GM18511 (cell line): ENCODE results near the gene ZDHHC11.
"Not testable (repeated sequence)": the region's sequence is repeated elsewhere in the genome, so short reads cannot be mapped to it uniquely, and the experiment has no call there.

Experiments
- ATAC-seq: cut with Tn5 transposase; IDR thresholded peaks from one replicate; pipeline ENCODE4 v1.9.1; 2021; ENCODE audit warnings: mild to moderate bottlenecking, moderate library complexity; ENCODE audit not compliant: unreplicated experiment

Gene ZDHHC11

DNA sequence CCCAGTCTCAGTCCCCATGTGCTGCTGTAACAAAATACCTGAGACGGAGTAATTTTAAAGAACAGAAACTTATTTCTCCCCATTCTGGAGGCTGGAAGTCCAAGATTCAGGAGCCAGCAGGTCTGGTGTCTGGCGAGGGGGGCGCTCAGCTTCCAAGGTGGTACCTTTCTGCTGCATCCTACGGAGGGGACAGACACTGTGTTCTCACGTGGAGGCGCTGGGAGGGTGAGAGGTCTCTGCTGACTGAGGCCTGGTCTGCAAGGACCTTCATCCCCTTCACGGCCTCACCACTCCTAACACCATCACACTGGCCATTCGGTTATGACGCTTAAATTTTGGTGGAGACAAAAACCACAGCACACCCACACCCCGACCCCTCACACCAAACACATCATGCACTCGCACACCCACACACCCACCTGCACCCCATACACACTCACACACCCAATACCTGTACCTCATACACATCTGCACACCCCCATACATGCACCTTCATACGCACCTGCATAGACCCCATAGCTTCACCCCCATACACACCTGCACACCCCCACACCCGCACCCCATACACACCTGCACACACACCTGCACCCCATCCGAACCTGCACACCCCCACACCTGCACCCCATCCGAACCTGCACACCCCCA is 9.8 kb upstream of the ZDHHC11 start:
- ATAC-seq: no peak

DNA sequence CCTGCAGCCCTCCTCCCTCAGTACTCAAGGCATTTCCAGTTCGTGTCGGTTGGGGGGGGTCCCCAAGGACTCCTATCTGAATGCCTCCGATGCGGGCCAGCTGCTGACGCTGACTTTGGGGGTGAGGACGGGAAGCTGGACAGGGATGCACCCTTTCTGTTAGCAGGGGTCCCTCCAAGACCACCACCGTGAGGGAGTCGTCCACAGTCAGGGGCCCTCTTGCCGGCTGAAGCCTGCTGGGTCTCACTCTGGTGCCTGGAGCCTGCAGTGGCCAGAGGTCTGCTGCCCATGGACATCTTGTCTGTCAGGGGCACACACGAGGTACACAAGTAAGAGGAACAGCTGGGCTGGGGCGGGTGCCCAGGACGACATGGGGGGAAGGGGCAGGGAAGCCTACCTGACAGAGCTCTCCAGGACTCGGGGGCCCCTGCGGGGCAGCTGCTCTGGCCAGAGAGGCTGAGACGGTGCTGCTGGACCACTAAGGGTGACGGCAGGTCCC is 9.1 kb upstream of the ZDHHC11 start:
- ATAC-seq: no peak

DNA sequence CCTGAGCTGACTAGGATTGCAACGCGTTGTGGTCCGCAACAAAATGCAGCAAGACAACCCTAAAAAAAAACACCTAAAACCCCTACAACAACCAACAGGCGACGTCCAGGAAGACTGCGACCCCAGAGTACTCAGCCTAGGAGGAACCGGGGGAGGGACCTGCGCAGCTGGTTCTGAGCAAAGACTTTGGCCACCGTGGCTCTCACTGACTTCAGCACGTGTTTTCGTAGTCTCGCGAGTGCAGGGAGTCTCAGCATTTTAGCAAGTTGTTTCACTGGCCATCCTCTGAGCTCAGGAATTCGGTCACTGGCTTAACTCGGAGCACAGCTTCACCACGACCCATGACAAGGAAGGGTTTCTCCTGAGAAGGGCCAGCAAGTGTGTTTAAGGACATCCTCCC is 8.6 kb upstream of the ZDHHC11 start:
- no peak for ATAC-seq

DNA sequence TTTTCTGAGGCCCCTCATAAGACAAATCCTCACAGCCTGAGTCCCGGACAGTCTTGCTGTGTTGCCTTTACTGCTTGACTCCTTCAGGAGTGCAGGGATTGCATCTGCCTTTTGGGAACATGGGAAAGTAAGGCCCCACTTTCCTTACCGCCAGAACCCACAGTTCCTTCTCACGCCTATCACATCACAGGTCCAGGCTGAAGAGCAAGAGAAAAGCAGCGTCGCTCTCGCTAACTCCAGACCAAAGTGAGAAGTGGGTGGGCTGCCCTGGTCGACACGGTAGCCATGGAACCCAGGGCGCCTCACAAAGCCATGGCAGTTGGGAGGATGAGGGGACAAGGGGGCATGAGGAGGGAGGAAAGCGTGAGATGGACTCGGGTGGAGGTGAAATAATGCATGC is 7.9 kb upstream of the ZDHHC11 start:
- no peak for ATAC-seq

DNA sequence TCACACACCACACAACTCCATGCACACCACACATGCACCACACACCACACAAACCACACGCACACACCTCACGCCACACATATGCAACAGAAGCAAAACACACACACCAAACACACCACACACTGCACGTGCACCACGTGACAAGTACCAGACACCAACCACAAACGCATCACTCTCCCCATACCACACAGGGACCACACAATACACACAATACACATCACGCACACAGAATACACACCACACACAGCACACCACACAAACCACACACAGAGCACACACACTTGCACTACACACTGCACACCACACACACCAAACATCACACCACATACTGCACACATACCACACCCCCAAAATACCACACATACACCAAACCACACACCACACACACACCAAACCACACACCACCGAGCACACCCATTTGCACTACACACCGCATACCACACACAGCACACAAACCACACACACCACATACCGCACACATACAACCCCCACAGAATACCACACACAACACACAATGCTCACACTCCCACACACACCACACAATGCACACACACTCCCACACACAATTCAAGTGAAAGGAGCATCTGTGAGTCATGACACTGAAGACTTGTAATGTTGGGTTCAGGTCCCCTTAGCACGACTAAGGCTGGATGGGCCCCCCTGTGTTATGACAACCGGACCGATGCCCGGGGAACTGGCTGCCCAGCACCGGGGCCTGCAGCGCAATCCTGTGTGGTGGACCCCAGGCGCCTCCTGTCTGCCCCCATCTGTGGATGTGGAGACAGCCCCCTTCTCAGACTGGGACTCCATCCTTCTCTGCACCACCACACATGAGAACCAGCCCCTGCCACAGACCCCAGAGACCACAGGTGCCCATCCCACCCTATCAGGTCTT is 6.0 kb upstream of the ZDHHC11 start:
- no peak for ATAC-seq

DNA sequence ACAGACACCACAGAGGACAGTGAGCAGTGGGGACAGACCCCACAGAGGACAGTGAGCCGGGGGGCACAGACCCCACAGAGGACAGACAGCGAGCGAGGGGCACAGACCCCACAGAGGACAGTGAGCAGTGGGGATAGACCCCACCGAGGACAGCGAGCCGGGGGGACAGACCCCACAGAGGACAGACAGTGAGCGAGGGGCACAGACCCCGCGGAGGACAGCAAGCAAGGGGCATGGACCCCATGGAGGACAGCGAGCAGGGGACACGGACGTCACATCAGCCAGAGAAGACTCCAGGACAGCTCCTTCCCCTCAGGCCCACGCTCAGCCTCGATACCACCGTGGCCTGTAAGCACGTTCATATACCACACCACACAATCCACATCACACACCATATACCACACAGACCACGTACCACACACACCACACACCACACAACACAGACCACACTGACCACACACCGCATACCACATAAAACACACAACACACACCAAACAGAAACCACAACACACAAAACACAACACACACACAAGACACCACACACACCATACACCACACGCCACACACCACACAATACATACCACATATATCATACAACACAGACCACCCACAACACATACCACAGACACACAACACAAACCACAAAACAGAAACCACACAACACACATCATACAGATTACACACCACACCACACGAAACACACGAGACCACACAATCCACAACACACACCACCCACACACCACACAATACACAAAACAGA is 5.2 kb upstream of the ZDHHC11 start:
- no peak for ATAC-seq

DNA sequence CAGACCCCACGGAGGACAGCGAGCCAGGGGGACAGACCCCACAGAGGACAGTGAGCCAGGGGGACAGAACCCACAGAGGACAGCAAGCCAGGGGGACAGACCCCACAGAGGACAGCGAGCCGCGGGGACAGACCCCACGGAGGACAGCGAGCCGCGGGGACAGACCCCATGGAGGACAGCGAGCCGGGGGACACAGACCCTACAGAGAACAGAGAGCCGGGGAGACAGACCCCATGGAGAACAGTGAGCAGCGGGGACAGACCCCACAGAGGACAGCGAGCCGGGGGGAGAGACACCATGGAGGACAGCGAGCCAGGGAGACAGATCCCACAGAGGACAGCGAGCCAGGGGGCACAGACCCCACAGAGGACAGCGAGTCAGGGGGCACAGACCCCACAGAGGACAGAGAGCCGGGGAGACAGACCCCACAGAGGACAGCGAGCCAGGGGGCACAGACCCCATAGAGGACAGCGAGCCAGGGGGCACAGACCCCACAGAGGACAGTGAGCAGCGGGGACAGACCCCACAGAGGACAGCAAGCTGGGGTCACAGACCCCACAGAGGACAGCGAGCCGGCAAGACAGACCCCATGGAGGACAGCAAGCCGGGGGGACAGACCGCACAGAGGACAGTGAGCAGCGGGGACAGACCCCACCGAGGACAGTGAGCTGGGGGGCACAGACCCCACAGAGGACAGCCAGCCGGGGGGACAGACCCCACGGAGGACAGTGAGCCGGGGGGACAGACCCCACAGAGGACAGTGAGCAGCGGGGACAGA is 4.4 kb upstream of the ZDHHC11 start:
- no peak for ATAC-seq

DNA sequence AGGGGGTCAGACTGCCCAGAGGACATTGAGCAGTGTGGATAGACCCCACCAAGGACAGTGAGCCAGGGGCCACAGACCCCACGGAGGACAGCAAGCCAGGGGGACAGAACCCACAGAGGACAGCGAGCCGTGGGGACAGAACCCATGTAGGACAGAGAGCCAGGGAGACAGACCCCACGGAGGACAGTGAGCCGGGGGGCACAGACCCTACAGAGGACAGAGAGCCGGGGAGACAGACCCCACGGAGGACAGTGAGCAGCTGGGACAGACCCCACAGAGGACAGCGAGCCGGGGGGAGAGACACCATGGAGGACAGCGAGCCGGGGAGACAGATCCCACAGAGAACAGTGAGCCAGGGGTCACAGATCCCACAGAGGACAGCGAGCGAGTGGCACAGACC is 3.4 kb upstream of the ZDHHC11 start:
- ATAC-seq: no peak

DNA sequence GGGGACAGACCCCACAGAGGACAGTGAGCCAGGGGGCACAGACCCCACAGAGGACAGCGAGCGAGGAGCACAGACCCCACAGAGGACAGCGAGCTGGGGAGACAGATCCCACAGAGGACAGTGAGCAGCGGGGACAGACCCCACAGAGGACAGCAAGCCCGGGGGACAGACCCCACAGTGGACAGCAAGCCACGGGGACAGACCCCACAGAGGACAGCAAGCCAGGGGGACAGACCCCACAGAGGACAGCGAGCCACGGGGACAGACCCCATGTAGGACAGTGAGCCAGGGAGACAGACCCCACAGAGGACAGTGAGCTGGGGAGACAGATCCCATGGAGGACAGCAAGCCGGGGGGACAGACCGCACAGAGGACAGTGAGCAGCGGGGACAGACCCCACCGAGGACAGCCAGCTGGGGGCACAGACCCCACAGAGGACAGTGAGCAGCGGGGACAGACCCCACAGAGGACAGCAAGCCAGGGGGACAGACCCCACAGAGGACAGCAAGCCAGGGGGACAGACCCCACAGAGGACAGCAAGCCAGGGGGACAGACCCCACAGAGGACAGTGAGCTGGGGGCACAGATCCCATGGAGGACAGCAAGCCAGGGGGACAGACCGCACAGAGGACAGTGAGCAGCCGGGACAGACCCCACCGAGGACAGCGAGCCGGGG is 2.8 kb upstream of the ZDHHC11 start:
- not testable (repeated sequence) for ATAC-seq

DNA sequence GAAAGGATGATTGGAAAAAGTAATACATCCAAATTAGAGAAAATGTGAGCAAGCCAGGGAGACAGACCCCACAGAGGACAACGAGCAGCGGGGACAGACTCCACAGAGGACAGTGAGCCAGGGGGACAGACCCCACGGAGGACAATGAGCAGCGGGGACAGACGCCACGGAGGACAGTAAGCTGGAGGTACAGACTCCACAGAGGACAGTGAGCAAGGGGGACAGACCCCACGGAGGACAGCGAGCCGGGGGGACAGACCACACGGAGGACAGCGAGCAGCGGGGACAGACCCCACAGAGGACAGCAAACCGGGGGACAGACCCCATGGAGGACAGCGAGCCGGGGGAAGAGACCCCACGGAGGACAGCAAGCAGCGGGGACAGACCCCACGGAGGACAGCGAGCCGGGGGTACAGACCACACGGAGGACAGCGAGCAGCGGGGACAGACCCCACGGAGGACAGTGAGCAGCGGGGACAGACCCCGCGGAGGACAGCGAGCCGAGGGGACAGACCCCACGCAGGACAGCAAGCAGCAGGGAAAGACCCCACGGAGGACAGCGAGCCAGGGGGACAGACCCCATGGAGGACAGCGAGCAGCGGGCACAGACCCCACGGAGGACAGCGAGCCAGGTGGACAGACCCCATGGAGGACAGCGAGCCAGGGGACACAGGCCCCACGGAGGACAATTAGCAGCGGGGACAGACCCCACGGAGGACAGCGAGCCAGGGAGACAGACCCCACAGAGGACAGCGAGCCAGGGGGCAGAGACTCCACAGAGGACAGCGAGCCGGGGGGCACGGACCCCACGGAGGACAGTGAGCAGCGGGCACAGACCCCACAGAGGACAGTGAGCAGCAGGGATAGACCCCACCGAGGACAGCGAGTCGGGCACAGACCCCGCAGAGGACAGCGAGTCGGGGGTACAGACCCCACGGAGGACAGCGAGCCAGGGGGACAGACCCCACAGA is 1.9 kb upstream of the ZDHHC11 start:
- no peak for ATAC-seq

DNA sequence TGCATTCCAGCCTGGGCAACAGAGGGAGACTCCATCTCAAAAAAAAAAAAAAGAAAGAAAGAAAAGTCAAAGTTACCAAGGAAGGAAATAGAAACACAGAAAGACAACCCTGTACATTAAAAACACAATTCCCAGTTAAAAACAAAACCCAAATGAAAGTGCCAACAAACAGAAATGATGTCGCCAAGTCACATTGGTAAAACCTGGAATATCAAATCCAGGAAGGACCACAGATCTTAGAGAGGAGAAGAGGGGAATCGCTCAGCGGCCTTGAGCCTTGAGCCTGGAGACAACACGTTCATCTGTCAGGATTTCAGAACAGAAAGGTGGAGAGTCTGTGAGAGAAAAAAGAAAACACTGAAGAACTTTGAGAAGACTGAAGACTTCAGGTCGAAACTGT is 1.2 kb upstream of the ZDHHC11 start:
- no peak for ATAC-seq

DNA sequence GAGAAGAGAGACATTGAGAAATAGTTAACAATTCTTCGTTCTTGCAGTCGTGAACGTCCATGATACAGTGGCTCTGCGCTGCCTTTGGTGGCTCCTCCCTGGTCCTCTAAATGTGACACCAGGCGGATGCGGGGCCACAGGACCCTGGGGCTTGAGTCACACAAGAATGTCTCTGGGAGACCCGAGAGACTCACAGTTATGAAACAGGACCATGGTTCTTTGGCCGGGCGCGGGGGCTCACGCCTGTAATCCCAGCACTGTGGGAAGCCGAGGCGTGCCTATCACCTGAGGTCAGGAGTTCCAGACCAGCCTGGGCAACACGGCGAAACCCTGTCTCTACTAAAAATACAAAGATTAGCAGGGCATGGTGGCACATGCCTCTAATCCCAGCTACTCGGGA is 767 bp upstream of the ZDHHC11 start:
- no peak for ATAC-seq

DNA sequence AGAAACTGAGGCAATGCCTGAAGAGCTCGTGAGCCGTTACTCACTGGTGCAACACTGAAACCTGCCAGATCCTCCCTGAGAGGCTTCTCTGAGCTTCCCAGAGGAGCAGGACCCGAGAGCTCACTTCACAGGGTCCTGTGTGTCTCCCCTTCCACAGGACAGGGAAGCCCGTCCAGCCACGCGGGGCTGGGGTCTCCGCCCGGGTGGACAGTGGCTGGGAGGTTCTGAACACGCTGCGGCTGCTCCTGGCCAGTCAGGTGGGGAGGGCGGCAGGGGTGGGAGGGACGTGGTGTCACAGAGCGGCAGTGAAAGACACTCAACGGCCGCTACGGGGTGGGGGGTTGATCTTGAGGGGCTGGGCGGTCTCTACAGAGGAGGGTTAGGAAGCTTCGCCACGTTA is 290 bp upstream of the ZDHHC11 start:
- no peak for ATAC-seq

DNA sequence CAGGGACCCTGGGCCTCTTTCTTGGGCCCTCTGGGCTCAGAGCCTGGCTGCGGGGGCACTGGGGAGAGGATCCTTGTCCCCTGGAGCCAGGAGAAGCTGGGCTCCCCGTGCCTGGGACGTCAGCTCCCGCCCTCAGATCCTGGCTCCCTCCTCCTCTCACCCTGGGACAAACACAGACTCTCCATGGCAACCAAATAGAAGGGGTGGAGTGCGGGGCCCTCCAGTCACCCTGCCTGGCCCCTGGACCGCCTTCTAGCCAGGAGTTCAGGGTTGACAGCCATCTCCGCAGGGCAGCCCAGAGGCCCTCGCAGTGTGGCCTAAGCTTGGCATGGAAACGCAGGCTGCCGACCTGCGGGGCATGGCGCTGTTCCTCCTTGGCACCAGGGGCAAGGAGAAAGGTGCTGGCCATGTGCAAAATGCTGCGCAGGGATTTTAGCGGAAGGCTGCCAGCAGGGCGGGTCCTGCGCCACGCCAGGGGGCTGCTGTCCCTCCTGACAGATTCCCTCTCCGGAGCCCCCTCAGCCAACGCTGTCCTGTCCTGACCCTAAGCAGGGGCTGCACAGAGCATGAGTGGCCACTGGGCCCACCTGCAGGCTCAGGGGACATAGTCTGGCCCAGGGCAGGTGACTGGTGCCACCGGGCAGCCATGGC is 1.0 kb downstream of the ZDHHC11 start:
- ATAC-seq: no peak

DNA sequence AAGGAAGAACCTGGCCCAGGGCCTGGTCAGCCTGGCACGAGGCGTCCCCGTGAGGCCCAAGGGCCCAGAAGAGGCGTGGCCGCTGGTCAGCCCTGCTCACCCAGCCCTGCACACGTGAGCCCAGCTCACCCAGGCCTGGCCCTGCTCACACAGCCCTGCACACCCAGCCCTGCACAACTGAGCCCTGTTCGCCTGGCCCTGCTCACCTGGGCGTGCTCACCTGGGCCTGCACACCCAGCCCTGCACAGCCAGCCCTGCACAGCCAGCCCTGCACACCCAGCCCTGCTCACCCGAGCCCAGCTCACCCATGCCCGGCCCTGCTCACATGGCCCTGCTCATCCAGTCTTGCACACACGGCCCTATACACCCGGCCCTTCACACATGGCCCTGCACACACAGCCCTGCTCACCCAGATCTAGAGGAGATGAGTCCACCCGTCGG is 2.1 kb downstream of the ZDHHC11 start:
- ATAC-seq: no peak

DNA sequence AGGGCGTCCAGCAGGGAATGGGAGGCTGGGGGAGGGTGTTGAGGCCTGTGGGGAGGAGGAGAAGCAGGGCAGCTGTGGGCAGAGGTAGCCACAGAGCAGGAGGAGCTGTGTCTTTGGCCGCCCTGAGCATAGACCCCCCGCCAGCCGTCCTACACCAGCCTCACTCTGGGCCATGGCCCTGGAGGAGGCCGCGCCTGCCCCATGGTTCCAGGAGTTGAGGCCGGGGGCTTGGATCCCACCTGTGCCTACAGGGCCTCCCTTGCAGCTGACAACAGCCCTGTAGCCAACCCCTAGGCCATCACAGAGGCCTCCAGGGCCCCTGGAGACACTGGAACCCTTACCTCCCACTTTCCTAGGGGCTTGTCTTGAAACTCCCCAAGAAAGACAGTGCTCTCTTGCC is 3.0 kb downstream of the ZDHHC11 start:
- not testable (repeated sequence) for ATAC-seq

DNA sequence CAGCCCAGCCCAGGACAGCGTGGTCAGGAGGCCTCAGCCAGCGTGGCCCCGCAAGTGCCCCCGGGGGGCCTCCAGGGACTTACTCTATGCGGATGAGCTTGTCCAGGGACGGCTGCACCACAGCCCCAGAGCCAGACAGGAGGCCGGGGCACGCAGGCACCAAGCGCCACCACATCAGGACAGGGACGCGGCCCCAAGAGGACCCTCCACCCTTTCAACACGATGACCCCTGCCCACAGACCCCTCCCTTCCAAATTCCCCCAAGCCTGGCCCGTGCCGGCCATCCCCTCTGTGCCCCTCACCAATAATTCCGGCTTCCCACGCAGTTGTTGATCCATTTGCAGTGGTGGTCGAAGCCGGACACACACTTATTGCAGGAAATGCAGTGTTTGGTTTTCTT is 3.6 kb downstream of the ZDHHC11 start:
- ATAC-seq: not testable (repeated sequence)

DNA sequence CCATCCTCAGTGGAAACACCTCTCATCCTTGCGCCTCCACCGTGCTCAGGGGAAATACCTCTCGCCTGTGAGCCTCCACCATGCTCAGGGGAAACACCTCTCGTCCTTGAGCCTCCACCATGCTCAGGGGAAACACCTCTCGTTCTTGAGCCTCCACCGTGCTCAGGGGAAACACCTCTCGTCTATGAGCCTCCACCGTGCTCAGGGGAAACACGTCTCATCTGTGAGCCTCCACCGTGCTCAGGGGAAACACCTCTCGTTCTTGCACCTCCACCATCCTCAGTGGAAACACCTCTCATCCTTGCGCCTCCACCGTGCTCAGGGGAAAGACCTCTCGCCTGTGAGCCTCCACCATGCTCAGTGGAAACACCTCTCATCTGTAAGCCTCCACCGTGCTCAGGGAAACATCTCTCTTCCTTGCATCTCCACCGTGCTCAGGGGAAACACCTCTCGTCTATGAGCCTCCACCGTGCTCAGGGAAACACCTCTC is 4.1 kb downstream of the ZDHHC11 start:
- ATAC-seq: not testable (repeated sequence)
